Measurements from ENCODE around the gene CPB1. TPM values are rescaled to one million over a fixed set of nuclear protein-coding genes. Genes with fewer than 3 reads are reported as not detected.

Gene CPB1
- total and polyA plus RNA-seq, 2 donors (not counting 1 experiment from before 2014, with no cell fraction given): not detected

DNA sequence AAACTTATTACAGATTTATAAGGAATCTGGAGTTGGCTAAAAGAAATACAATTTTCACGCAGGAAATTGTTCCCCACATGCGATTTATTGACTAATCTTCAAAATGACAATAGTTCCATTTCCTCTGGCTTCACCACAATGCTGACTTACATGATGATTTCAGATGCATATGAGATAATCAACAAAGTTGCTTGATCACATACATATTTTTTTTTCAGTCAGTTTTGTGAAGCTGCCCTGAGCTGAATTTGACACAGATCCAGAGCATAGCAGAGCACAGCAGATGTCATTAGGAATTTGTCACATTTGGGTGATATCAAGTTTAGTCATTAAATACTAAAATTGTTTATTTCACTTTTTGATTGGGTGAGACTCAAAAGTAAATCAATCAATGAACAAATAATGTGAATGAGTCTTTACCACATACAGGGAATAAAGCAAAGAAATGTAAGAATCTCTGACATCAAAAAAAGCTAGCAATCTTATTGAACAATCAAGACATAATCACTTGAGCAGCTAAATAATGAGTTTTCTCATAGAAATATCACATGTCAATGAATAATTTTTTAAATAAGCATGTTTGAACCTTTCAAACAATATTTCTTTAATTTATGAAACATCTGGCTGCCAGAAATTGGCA is 18.3 kb downstream of the CPB1 start:
- H3K27me3 Mint-ChIP-seq: peaks cover 4% of the 10 kb centered on the region
- Histone ChIP-seq H2AFZ (ENCODE audit: insufficient read depth, low read depth, low read length, poor library complexity, severe bottlenecking) (no peak overlapping the region), H3K27ac (ENCODE audit: low read length in 2 of 2) (no peak overlapping the region), H3K4me1 (ENCODE audit: control insufficient read depth in 2 of 2, insufficient read depth in 2 of 2, low read length in 2 of 2) (no peaks in the 10 kb centered on the region), H3K36me3 (replicated peaks in 1 of 2; ENCODE audit: control extremely low read depth in 1 of 2, control insufficient read depth in 1 of 2, extremely low read depth in 1 of 2, insufficient read depth in 2 of 2, low read length in 1 of 2) (no peaks in the 10 kb centered on the region), H4K20me1 (ENCODE audit: control insufficient read depth, insufficient read depth, low read length, poor library complexity, severe bottlenecking) (no peaks in the 10 kb centered on the region), H3K4me3 (ENCODE audit: control extremely low read depth in 1 of 5, extremely low read depth in 1 of 5, insufficient read depth in 1 of 5, low read depth in 2 of 5, low read length in 4 of 5) (no peak overlapping the region), H3K9ac (ENCODE audit: low read length) (no peak overlapping the region), H3K27me3 (replicated peaks in 1 of 4; ENCODE audit: control extremely low read depth in 1 of 4, control insufficient read depth in 3 of 4, insufficient read depth in 4 of 4, low read length in 3 of 4) (no peaks in the 10 kb centered on the region), H3K9me3 (ENCODE audit: control extremely low read depth in 1 of 3, control insufficient read depth in 2 of 3, insufficient read depth in 1 of 3, low read length in 2 of 3) (no peaks in the 10 kb centered on the region), H3K4me2 (replicated peaks; ENCODE audit: low read depth, low read length, poor library complexity, severe bottlenecking) (no peak overlapping the region), H3K79me2 (ENCODE audit: control insufficient read depth, insufficient read depth, low read length) (no peaks in the 10 kb centered on the region)
- no CpG with 5 or more reads among the region's 2 CpGs for WGBS (ENCODE audit: insufficient coverage)
- TF ChIP-seq, protein P1, sequence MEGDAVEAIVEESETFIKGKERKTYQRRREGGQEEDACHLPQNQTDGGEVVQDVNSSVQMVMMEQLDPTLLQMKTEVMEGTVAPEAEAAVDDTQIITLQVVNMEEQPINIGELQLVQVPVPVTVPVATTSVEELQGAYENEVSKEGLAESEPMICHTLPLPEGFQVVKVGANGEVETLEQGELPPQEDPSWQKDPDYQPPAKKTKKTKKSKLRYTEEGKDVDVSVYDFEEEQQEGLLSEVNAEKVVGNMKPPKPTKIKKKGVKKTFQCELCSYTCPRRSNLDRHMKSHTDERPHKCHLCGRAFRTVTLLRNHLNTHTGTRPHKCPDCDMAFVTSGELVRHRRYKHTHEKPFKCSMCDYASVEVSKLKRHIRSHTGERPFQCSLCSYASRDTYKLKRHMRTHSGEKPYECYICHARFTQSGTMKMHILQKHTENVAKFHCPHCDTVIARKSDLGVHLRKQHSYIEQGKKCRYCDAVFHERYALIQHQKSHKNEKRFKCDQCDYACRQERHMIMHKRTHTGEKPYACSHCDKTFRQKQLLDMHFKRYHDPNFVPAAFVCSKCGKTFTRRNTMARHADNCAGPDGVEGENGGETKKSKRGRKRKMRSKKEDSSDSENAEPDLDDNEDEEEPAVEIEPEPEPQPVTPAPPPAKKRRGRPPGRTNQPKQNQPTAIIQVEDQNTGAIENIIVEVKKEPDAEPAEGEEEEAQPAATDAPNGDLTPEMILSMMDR (IDR thresholded peaks at IDR 0.05): no peak
- no peak for TF ChIP-seq EZH2 (IDR thresholded peaks at IDR 0.05; ENCODE audit: borderline replicate concordance, insufficient read depth, low read depth, low read length, poor library complexity, severe bottlenecking)
- no peak for DNase-seq
- ATAC-seq (ENCODE audit: low read depth): no peak
- CTCF ChIA-PET: interaction anchor here (1.4 kb wide), 1 partner anchor 14 kb away, joined by 4 read pairs; no protein-coding TSS in a partner anchor
- H3K27ac Mint-ChIP-seq: no peak overlapping the region
- no peak overlapping the region for H3K4me3 Mint-ChIP-seq
- H3K4me1 Mint-ChIP-seq: no peaks in the 10 kb centered on the region
- no peaks in the 10 kb centered on the region for H3K9me3 Mint-ChIP-seq (ENCODE audit: insufficient read depth)
- POLR2A ChIA-PET: no interaction called here
- intact Hi-C loops (cut with micrococcal nuclease): no loop called here

DNA sequence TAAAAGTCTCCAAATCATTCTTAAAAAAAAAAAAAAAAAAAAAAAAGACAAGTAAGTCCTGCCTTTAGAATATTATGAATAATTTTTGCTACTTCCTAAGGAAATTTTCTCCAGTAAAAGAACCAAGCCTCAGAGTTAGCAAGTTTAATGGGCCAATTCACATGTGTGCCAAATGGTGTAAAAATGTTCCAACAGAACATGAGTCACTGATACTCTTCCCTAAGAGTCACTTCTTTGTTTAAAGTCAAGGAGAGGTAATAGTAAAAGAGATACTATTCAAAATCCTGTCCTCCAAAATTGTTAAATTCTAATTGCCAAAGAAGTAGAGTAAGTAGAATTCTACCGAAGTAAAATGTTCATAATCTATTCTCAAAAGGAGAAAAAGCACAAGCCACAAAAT is 19.7 kb downstream of the CPB1 start:
- POLR2A ChIA-PET: no interaction called here
- H4K20me1 ChIP-seq (ENCODE audit: control insufficient read depth, insufficient read depth, low read length, poor library complexity, severe bottlenecking): no peaks in the 10 kb centered on the region
- WGBS (ENCODE audit: insufficient coverage): no CpG with 5 or more reads among the region's 1 CpG
- H3K4me3 ChIP-seq (ENCODE audit: control extremely low read depth in 1 of 5, extremely low read depth in 1 of 5, insufficient read depth in 1 of 5, low read depth in 2 of 5, low read length in 4 of 5): no peak overlapping the region
- ATAC-seq (ENCODE audit: low read depth) (no peak), DNase-seq (no peak)
- H3K79me2 ChIP-seq (ENCODE audit: control insufficient read depth, insufficient read depth, low read length): no peaks in the 10 kb centered on the region
- Mint-ChIP-seq H3K4me3 (no peak overlapping the region), H3K27me3 (peaks cover 9% of the 10 kb centered on the region), H3K9me3 (ENCODE audit: insufficient read depth) (no peaks in the 10 kb centered on the region), H3K4me1 (no peaks in the 10 kb centered on the region), H3K27ac (no peak overlapping the region)
- intact Hi-C loops (cut with micrococcal nuclease): no loop called here
- H3K4me1 ChIP-seq (ENCODE audit: control insufficient read depth in 2 of 2, insufficient read depth in 2 of 2, low read length in 2 of 2): no peaks in the 10 kb centered on the region
- CTCF ChIA-PET: no interaction called here
- H2AFZ ChIP-seq (ENCODE audit: insufficient read depth, low read depth, low read length, poor library complexity, severe bottlenecking): no peak overlapping the region
- TF ChIP-seq, protein P1 (IDR thresholded peaks at IDR 0.05): no peak
- no peak for TF ChIP-seq EZH2 (IDR thresholded peaks at IDR 0.05; ENCODE audit: borderline replicate concordance, insufficient read depth, low read depth, low read length, poor library complexity, severe bottlenecking)
- H3K36me3 ChIP-seq (replicated peaks in 1 of 2; ENCODE audit: control extremely low read depth in 1 of 2, control insufficient read depth in 1 of 2, extremely low read depth in 1 of 2, insufficient read depth in 2 of 2, low read length in 1 of 2): no peaks in the 10 kb centered on the region
- H3K27me3 ChIP-seq (replicated peaks in 1 of 4; ENCODE audit: control extremely low read depth in 1 of 4, control insufficient read depth in 3 of 4, insufficient read depth in 4 of 4, low read length in 3 of 4): no peaks in the 10 kb centered on the region
- H3K4me2 ChIP-seq (replicated peaks; ENCODE audit: low read depth, low read length, poor library complexity, severe bottlenecking): no peak overlapping the region
- no peak overlapping the region for H3K9ac ChIP-seq (ENCODE audit: low read length)
- no peaks in the 10 kb centered on the region for H3K9me3 ChIP-seq (ENCODE audit: control extremely low read depth in 1 of 3, control insufficient read depth in 2 of 3, insufficient read depth in 1 of 3, low read length in 2 of 3)
- no peak overlapping the region for H3K27ac ChIP-seq (ENCODE audit: low read length in 2 of 2)
